Endothelial cell of umbilical vein (primary cell): Measurements from ENCODE around the gene L2HGDH. TPM values are rescaled to one million over a fixed set of nuclear protein-coding genes. Genes with fewer than 3 reads are reported as not detected.

ENCODE experiments used
- BruUV-seq: library from RNA; stranded (reverse); fragments of 400-500 nt; replicated peaks from 2 replicates; lab custom pipeline; 2021; lab: Mats Ljungman, UMichigan
- CTCF ChIA-PET: fragments of 300-600, 350-600 bp; sonication (Branson Sonifier 250); formaldehyde crosslinking; loops from one replicate; lab custom pipeline; 2021; ENCODE audit warnings: antibody characterized with exemption, inconsistent platforms; lab: Charles Lee
- POLR2A ChIA-PET: fragments of 300-600, 350-600 bp; sonication (Branson Sonifier 250); formaldehyde crosslinking; loops from one replicate; lab custom pipeline; 2021; ENCODE audit warnings: antibody characterized with exemption, inconsistent platforms; lab: Charles Lee
- DNase-seq: peaks from one replicate; pipeline ENCODE4 v3.0.0-alpha.2; 2011; ENCODE audit warnings: low read depth, low spot score
- FAIRE-seq: peaks from 2 replicates; lab custom pipeline; 2011; peaks lifted over from hg19 to GRCh38; lab: Jason Lieb, UNC
- H2AFZ ChIP-seq: 2 replicates; pipeline ENCODE4 v1.6.0; 2012; ENCODE audit warnings: low read depth, low read length, control low read depth, inconsistent platforms
- H3K27ac ChIP-seq: 2 replicates; pipeline ENCODE4 v1.5.1; 2011; ENCODE audit warnings: low read depth, mild to moderate bottlenecking, control low read depth, low read length, moderate library complexity; ENCODE audit not compliant: insufficient read depth
- H3K27me3 ChIP-seq, 2 experiments: 2 replicates each; pipeline versions ENCODE4 v1.6.0 to v1.6.1; 2011; ENCODE audit warnings: low read length in 2 of 2, mixed read lengths in 1 of 2; ENCODE audit not compliant: control insufficient read depth in 2 of 2, insufficient read depth in 2 of 2
- H3K36me3 ChIP-seq, 2 experiments: 2 replicates in 1 of 2; 3 replicates in 1 of 2; pipeline ENCODE4 v1.5.1; 2011; ENCODE audit warnings: low read length in 2 of 2, mild to moderate bottlenecking in 1 of 2, moderate library complexity in 1 of 2; ENCODE audit not compliant: control insufficient read depth in 2 of 2, insufficient read depth in 2 of 2; ENCODE audit errors: extremely low read depth in 1 of 2
- H3K4me1 ChIP-seq: 3 replicates; pipeline ENCODE4 v1.5.1; 2011; ENCODE audit warnings: mild to moderate bottlenecking, low read length; ENCODE audit not compliant: control insufficient read depth, insufficient read depth; ENCODE audit errors: extremely low read depth
- H3K4me2 ChIP-seq: 2 replicates; pipeline ENCODE4 v1.6.1; 2011; ENCODE audit warnings: low read length, control low read depth, mixed read lengths; ENCODE audit not compliant: insufficient read depth
- H3K4me3 ChIP-seq, 3 experiments: fragments of 200-600 bp in 1 of 3; sonication (generic), shearing (Covaris generic) in 1 of 3; replicated peaks in 1 of 3; 2 replicates each; pipeline ENCODE4 v1.5.1; 2011 to 2016; ENCODE audit warnings: control low read depth in 3 of 3, low read length in 3 of 3, mild to moderate bottlenecking in 2 of 3, inconsistent platforms in 1 of 3, low read depth in 1 of 3, moderate library complexity in 1 of 3; ENCODE audit not compliant: insufficient read depth in 1 of 3
- H3K79me2 ChIP-seq: 2 replicates; pipeline ENCODE4 v1.6.0; 2012; ENCODE audit warnings: low read length, inconsistent platforms; ENCODE audit not compliant: control insufficient read depth, insufficient read depth
- H3K9ac ChIP-seq: replicated peaks from 2 replicates; pipeline ENCODE3; 2011; ENCODE audit warnings: low read length, control low read depth; ENCODE audit not compliant: insufficient read depth; ENCODE audit errors: extremely low read depth
- H3K9me1 ChIP-seq: replicated peaks from 3 replicates; pipeline ENCODE4 v1.6.0; 2011; ENCODE audit warnings: mild to moderate bottlenecking, low read length; ENCODE audit not compliant: control insufficient read depth, insufficient read depth; ENCODE audit errors: extremely low read depth
- H3K9me3 ChIP-seq: replicated peaks from 2 replicates; pipeline ENCODE4 v1.5.1; 2012; ENCODE audit warnings: low read length, inconsistent platforms; ENCODE audit not compliant: control insufficient read depth, insufficient read depth
- H4K20me1 ChIP-seq: replicated peaks from 2 replicates; pipeline ENCODE3; 2011; ENCODE audit warnings: mild to moderate bottlenecking, low read length; ENCODE audit not compliant: control insufficient read depth, insufficient read depth; ENCODE audit errors: extremely low read depth
- CTCF ChIP-seq, 2 donors: IDR thresholded peaks; 1 replicate in 1 of 2; 2 replicates in 1 of 2; pipeline ENCODE4 v1.5.1; 2011; ENCODE audit warnings: low read length in 2 of 2, mild to moderate bottlenecking in 2 of 2, moderate library complexity in 2 of 2, control low read depth in 1 of 2, inconsistent platforms in 1 of 2, low read depth in 1 of 2; ENCODE audit not compliant: insufficient read depth in 1 of 2; ENCODE audit errors: extremely low read depth in 1 of 2
- EZH2 ChIP-seq: IDR thresholded peaks from 2 replicates; pipeline ENCODE4 v1.6.1; 2012; ENCODE audit warnings: borderline replicate concordance, low read depth, mild to moderate bottlenecking, moderate library complexity, low read length, inconsistent platforms; ENCODE audit not compliant: severe bottlenecking
- FOS ChIP-seq: IDR thresholded peaks from 2 replicates; pipeline ENCODE4 v1.6.1; 2011; ENCODE audit warnings: mild to moderate bottlenecking, low read length, moderate library complexity, borderline replicate concordance; ENCODE audit not compliant: insufficient read depth
- GATA2 ChIP-seq: IDR thresholded peaks from 2 replicates; pipeline ENCODE4 v1.7.0; 2011; ENCODE audit warnings: low read depth, mild to moderate bottlenecking, moderate library complexity, mixed read lengths, low read length; ENCODE audit not compliant: insufficient read length, insufficient read depth
- JUN ChIP-seq: IDR thresholded peaks from 2 replicates; pipeline ENCODE4 v1.6.1; 2011; ENCODE audit warnings: borderline replicate concordance, low read depth; ENCODE audit not compliant: insufficient read length, insufficient read depth
- MYC ChIP-seq: IDR thresholded peaks from one replicate; pipeline ENCODE4 v1.6.1; 2011; ENCODE audit warnings: mild to moderate bottlenecking, low read depth, low read length
- POLR2A ChIP-seq: IDR thresholded peaks from 2 replicates; pipeline ENCODE4 v1.6.1; 2012; ENCODE audit warnings: low read depth, mild to moderate bottlenecking, control low read depth, low read length
- POLR2AphosphoS5 ChIP-seq: IDR thresholded peaks from 2 replicates; pipeline ENCODE4 v1.6.1; 2012; ENCODE audit warnings: low read depth, mild to moderate bottlenecking, control low read depth, low read length, moderate library complexity; ENCODE audit not compliant: insufficient read depth
- dilution Hi-C: fragments of 300-500 bp; cut with MboI; formaldehyde crosslinking; loops from one replicate; pipeline ENCODE4 v1.15.0; 2019; ENCODE audit warnings: low sequenced_read_pairs; ENCODE audit not compliant: extremely low pct_ligation_motif_present
- intact Hi-C: fragments of 100-400 bp; cut with micrococcal nuclease; formaldehyde crosslinking; loops from one replicate; pipeline ENCODE4 v1.10.0; 2022
- polyA plus RNA-seq, 4 experiments: library from polyadenylated mRNA; depleted of rRNA in 3 of 4; stranded (reverse) in 3 of 4; unstranded in 1 of 4; fragments of >200 nt; gene quantifications; 2 replicates each; pipeline versions ENCODE4 v1.2.1 to v1.2.3, GENCODE V29; 2011 to 2012; ENCODE audit warnings: missing spikeins in 1 of 4
- total RNA-seq: library from RNA; stranded (reverse); gene quantifications from 2 replicates; pipeline ENCODE4 v1.2.3, GENCODE V29; 2021
- TF ChIP-seq, protein P1 (sequence below): IDR thresholded peaks from 2 replicates; pipeline ENCODE4 v1.6.1; 2011; ENCODE audit not compliant: insufficient read depth, insufficient read length

The L2HGDH gene
- total and polyA plus RNA-seq, 2 donors (not counting 3 experiments of a cell fraction or from before 2014, with no cell fraction given), result 2.5 to 5.3 TPM

- intact Hi-C loops, result loop anchor here (1.0 to 10.0 kb wide), 2 partner anchors 326 to 609 kb away; partner anchors contain the start of genes ATL1, MGAT2 and RPL36AL
- no peak overlapping the region for H3K27ac ChIP-seq
- no peak overlapping the region for H2AFZ ChIP-seq
- no peak for DNase-seq
- dilution Hi-C loops, result no loop called here
- no TSS peak for BruUV-seq
- ChIA-PET POLR2A (no interaction called here), CTCF (no interaction called here)
- no peaks in the 10 kb centered on the region for H3K27me3 ChIP-seq
- H3K4me3 ChIP-seq, result no peak overlapping the region
- TF ChIP-seq CTCF (IDR thresholded peaks at IDR 0.05; ENCODE audit: extremely low read depth in 1 of 2, insufficient read depth in 1 of 2, low read depth in 1 of 2, low read length in 2 of 2) (no peak), EZH2 (no peak), FOS (no peak), GATA2 (no peak), POLR2A (no peak), POLR2AphosphoS5 (no peak), JUN (no peak), MYC (no peak)
- TF ChIP-seq, protein P1, sequence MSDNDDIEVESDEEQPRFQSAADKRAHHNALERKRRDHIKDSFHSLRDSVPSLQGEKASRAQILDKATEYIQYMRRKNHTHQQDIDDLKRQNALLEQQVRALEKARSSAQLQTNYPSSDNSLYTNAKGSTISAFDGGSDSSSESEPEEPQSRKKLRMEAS, result no peak
- H3K4me1 ChIP-seq, result peaks cover 18% of the 10 kb centered on the region
- no peak for FAIRE-seq
- H4K20me1 ChIP-seq, result peaks cover 4% of the 10 kb centered on the region
- H3K9ac ChIP-seq, result no peak overlapping the region
- H3K79me2 ChIP-seq, result peaks cover 20% of the 10 kb centered on the region
- no peaks in the 10 kb centered on the region for H3K36me3 ChIP-seq
- no peak overlapping the region for H3K4me2 ChIP-seq
- no peaks in the 10 kb centered on the region for H3K9me1 ChIP-seq
- no peaks in the 10 kb centered on the region for H3K9me3 ChIP-seq
These were observed 78.1 kb downstream of the L2HGDH start for GRCh38 chr14:50233951-50234250.
